SH-SY5Y (cell line): ENCODE measurements around the gene ARPC1B.

Experiments used
- GATA2 ChIP-seq: IDR thresholded peaks from 2 replicates; pipeline ENCODE4 v1.6.1; 2011; ENCODE audit warnings: mild to moderate bottlenecking, low read depth, low read length
- GATA3 ChIP-seq: IDR thresholded peaks from 2 replicates; pipeline ENCODE4 v1.6.1; 2011; ENCODE audit warnings: low read depth, mild to moderate bottlenecking, low read length, moderate library complexity

The ARPC1B gene

DNA sequence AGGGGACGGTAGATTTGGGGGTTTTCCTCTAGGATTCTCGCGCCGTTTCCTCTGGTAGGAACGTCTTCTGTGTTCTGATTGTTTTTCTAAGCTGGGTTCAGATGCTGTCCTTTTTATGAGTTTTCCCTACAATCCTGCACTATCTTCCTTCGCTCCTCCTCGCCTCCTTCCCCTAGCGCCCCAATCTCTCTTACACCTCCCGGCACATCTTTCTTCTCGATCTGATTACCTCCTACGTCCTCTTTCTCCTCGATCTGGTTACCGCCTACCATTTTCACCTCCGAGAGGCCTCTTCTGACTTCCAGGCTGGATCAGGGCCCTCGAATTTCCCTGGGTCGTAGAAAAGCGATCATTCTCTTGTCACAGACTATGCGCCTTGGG, 34.7 kb downstream of the ARPC1B start:
- TF ChIP-seq GATA2: no peak
- TF ChIP-seq GATA3: no peak

DNA sequence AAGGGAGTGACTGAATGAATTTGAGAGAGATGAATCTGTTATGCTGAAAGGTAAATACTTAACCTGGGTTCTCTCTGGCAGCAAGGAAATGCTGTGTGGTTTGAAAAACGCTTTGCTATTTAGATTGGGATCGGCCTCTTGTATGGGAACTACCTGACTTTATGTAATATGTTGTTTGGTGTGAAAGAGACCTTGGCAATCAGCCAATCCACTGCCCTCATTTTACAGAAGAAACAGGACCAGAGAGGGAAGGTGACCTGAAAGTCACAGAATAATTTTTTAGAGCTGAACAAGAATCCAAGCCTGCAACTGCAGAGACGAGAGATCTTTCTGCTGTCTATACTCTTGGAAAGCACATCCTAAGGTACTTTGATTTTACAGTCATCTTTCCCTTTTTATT, 35.3 kb downstream of the ARPC1B start:
- TF ChIP-seq GATA2: no peak
- TF ChIP-seq GATA3: no peak

DNA sequence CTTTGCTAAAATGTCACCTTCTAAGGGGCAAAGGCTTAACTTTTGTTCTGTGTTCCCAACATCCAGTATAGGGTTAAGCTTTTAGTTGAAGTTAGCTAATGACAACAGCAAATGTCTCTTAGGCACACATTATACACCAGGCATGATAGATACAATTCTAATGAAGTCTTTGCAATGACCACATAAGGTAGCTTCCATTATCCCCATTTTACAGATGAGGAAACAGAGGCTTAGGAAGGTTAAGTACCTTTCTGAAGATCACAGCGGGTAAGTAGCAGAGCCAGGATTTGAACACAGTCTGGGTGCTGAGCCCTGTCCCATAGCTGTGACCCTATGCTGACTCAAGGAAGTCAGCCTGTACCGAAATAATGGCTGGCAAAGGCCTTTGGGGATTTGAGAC, 36.1 kb downstream of the ARPC1B start:
- no peak for TF ChIP-seq GATA3

DNA sequence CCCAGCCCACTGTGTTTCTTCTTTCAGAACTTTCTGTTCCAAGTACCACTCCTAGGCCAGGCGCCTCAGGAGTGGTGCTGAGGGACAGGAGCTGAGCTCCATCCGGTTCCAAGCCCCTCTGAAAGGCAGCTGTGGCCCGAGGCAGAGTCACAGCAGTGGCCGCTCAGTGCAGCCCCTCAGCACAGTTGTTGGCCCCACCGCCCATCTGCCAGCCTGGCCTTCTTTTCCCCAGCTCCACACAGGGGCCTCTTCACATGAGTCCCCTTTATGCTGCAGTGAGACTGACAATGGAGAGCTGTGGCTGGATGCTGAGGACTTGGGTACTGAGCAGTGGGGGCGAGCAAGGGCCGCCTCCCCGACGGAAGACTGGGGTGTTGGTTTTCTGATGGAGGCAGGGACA, 43.7 kb downstream of the ARPC1B start:
- TF ChIP-seq GATA3 (no peak), GATA2 (no peak)

DNA sequence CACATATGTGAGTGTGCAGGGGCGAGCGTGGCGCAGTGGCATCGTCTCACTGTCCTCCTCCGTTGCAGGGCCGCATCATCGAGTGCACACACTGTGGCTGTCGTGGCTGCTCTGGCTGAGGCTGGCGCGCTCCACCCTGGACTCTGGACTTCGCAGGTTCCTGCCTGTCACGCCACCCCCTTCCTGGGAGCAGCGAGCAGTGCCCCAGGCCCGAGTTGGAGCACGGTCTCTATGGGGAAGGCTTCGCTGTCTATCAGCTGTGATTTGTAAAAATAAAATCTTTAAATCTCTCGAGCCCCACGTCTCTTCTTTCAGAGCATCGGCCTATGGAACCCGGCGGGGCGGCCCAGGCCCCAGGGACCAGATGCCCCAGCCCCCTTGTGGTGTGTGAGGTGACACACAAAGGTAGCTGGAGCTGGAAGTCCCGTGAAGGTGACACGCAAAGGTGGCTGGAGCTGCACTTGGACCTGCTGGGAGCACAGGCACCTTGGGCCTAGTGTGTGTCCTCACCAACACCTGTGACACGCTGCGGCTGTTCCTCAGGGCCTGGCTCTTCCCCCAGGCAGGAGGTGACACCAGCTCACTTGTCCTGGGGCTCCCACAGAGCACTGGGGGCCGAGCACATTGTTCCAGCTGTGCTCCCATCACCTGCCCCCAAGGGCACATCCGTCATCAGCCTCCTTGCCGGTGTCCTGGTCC, 44.9 kb downstream of the ARPC1B start:
- TF ChIP-seq GATA2 (no peak), GATA3 (no peak)

DNA sequence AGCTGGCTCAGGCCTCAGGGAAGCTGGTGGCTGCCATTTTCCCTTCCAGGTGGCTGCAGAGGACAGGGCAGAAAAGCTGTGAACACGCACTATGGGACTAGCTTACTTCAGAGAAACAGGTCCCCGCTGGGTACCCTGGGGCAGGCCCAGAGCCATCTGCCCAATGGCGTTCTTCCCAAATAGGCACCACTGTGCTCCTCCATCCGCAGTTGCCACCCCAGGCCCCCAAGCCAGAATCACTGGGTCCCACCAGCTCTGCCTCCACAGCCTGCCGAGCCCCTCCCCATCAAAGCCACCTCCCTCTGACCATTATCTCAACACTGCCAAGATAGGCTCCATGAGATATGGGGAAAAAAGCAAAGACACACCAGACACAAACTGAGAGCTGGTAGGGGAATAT, 45.7 kb downstream of the ARPC1B start:
- TF ChIP-seq GATA3: no peak
- TF ChIP-seq GATA2: no peak

DNA sequence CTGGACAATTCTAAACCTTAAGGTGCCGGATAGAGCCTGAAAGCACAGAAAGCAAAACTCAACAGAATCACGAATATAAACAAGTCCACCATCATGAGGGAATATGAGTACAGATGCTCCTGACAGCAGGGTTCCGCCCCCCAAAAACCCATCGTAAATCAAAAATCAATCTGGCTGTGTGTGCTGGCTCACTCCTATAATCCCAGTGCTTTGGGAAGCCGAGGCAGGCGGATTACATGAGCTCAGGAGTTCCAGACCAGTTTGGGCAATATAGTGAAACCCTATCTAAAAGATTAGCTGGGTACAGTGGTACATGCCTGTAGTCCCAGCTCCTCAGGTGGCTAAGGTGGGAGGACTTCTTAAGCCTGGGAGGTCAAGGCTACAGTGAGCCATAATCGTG, 46.5 kb downstream of the ARPC1B start:
- TF ChIP-seq GATA2: no peak
- no peak for TF ChIP-seq GATA3

DNA sequence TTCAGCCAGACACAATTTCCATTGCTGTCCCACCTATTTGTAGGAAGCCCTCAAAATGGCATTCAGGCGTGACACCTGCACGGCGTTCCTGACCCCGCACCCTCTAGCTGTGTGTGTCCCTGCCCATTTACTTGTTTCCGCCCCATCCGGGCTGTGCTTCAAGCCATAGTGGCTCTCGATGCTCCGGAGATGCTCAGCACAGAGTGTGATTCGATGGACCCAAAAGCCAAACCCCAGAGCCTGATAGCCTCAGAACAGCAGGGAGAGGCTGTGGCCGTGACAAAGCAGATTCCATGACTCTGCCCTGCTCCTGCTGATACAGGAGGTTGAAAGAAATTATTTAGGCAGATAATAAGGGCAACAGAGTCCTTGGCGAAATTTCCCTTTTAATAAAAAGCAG, 47.7 kb downstream of the ARPC1B start:
- TF ChIP-seq GATA2: no peak
- TF ChIP-seq GATA3: no peak

DNA sequence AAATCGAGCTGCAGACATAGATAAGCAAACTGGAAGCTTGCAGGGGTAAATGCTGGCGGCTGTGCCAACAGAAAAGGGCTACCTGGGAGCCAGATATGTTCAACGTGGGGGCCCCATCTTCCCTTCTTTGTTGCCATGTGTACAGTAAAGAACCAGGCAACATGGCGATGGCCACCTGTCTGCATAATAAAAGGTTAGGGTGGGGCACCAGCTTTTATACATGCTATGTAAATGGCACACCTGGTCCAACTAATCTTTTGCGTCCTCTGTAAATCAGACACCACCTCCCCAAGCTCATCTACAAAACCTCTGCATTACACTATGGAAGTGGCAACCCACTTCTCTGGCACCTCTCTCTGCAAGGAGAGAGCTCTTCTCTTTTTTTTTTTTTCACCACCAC, 48.1 kb downstream of the ARPC1B start:
- TF ChIP-seq GATA2 (no peak), GATA3 (no peak)

DNA sequence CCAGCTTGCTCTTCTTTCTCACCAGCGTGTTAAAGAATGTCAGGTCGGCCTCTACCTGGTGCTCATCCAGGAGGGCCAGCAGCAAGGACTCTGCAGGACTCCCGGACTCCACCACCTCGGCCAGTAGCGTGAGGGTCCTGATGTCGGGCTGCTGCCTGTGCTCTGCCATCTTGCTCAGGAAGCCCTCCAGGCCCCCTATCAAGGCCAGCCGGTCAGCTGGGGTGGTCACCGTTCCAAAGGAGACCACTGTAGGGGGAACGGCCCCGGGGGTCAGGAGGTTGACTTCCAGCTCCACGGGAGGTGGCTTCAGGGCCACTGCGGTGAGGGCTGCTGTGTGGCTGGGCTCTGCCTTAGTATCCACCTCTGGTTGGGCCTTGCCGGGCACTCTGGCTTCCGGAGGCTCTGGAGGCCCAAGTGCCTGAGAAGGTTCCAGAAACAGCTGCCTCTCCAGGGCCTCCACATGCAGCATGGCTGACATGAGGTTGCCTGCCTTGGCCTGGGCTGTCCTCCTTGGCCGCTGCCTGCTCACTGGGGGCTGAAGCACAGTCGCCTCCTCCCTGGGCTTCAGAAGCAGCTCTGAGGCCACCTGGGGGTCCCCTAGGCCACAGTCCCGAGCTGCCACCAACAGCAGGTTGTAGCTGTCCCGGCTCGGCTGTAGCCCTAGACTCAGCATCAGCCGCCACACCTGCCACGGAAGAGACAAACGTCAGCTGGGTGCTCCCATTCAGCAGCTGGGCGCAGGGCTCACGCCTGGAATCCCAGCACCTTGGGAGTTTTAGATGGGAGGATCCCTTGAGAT, 50.6 kb downstream of the ARPC1B start:
- TF ChIP-seq GATA2: no peak
- TF ChIP-seq GATA3: no peak

DNA sequence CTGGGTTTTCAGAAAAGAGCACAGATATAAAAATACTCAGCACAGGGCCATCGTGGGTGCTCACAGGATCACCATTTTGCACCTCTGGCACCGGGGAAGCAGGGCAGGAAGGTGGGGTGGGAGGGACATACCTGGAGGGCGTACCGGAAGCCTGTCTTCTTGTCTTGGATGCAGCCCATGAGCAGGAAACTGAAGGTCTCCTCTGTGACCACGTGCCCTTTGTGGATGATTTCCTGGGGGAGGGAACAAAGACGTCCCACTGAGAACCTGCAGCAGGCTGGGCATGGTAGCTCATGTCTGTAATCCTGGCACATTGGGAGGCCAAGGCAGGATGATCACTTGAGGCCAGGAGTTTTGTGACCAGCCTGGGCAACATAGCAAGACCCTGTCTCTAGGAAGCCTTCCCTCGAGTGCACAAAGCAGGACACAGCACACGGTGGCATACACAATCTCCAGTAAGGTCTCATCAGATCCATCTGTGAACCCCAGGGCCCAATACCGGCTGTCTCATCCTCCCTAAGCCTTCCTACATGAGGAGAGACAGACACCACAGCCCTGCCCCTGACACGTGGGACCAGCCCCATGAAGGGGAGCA, 54.5 kb downstream of the ARPC1B start:
- no peak for TF ChIP-seq GATA3
- no peak for TF ChIP-seq GATA2

DNA sequence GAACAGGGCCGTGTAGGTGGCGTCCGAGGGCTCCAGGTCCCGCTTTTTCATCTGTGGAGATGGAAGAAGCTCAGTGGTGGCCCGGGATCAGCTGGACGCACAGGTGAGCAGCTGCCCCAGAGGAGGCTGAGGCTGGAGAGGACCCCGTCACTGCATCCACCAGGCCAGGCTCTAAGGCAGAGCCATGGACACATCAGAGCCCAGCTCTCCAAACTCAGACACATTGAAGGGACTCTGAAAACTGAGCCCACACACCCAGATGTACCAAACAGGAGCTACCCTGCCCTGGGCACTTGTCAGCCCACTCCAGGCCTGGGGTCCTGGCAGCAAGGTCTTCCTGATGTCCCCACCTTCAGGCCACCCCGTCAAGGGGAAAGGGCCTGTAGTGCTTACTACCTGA, 55.2 kb downstream of the ARPC1B start:
- TF ChIP-seq GATA2 (no peak), GATA3 (no peak)

DNA sequence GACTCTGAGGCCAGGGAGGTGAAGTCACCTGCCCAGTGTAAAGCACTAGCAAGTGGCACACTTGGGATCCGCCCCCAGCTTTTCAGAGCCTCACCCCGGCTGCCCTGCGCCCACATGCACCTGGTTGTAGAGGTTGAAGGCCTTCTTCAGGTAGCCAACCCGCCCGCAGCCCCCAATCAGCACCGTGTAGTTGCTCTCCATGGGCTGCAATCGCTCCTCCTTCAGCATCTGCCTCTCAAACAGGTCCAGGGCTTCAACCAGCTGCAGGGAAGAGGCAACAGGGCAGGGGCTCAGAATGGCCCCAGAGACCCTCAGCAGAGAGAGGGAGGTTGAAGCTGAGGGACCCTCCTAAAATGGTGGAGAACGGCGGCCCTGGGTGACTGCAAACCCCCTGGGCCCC, 58.6 kb downstream of the ARPC1B start:
- TF ChIP-seq GATA3 (no peak), GATA2 (no peak)

DNA sequence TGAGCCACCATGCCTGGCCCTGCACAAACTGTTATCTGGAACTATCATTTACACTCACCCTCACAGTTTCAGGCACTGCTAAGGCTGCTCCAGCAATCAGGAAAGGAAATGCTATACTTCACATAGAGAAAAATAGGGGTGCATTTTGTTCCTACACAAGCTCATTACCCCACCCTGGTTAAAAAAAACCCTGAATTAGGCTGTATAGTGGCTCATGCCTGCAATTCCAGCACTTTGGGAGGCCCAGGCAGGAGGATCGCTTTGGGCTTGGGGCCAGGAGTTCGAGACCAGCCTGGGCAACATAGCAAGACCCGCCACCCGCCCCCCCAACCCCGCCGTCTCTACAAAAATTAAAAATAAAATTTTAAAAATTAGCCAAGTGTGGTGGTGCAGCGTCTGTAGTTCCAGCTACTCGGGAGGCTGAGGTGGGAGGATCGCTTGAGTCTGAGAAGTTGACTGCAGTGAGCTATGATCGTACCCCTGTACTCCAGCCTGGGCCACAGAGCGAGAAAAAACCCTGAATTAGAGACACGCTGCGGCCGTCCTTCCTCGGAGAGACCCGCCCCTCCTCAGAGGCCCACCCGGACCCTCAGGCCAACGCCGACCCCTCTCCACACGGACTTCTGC, 63.5 kb downstream of the ARPC1B start:
- TF ChIP-seq GATA3 (no peak), GATA2 (no peak)
